ENCODE measurements around the gene CD226.

CD226 gene

DNA sequence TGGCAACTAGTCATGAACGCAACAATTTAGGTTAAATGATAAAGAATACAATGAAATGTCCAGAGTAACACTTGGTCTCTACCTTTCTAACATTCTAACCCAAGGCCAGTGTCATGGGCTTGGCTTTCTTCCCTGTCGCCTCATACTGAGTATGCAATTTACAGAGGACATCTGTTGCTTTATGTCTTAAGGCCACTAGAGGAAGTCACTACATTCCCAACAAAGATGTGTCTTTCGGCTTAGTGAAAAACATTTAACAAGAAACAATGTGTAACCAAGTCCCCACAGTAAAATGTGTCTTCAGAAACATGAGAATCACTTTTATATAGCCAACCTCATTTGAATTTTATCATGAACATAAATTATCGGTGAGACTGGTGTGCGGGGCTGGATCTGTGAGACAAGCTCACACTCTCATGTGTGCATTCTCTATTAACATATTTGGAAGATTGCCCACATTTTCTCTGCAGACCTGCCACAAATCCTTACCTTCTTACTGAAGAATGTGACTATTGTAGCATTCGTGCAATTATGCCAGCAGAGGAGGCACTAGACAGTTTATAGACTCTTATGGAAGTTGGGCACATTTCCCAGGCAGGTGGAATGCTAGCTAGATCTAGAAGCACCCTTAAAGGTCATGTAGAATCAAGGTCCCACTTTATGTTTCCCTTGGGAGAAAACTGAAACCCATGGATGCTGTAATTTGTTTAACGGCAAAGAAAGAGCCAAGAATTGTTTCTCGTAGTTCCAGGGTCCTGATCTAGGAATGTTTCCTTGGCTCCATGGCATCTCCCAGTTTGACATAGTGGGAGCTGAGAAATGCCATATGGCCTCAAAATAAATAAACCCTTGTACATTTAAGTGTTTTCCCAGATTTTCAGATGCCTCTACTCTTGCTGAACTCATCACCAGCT is 101.8 kb downstream of the CD226 start (continued):
- TF ChIP-seq ZNF248 (tag by site-specific recombination; IDR thresholded peaks at IDR 0.05) (no peak), ZNF350 (tag by site-specific recombination; IDR thresholded peaks at IDR 0.05) (peak; percentile 71; the same call in 1 of the 2 replicates), ZNF670 (tag by site-specific recombination; IDR thresholded peaks at IDR 0.05; ENCODE audit: low read depth) (no peak), ZNF792 (tag by site-specific recombination; IDR thresholded peaks at IDR 0.05) (no peak), ZNF521 (tag by site-specific recombination; IDR thresholded peaks at IDR 0.05) (no peak)
- TF ChIP-seq, protein P1, sequence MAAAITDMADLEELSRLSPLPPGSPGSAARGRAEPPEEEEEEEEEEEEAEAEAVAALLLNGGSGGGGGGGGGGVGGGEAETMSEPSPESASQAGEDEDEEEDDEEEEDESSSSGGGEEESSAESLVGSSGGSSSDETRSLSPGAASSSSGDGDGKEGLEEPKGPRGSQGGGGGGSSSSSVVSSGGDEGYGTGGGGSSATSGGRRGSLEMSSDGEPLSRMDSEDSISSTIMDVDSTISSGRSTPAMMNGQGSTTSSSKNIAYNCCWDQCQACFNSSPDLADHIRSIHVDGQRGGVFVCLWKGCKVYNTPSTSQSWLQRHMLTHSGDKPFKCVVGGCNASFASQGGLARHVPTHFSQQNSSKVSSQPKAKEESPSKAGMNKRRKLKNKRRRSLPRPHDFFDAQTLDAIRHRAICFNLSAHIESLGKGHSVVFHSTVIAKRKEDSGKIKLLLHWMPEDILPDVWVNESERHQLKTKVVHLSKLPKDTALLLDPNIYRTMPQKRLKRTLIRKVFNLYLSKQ (tag by site-specific recombination; IDR thresholded peaks at IDR 0.05; ENCODE audit: borderline replicate concordance): no peak
- TF ChIP-seq, protein P2, sequence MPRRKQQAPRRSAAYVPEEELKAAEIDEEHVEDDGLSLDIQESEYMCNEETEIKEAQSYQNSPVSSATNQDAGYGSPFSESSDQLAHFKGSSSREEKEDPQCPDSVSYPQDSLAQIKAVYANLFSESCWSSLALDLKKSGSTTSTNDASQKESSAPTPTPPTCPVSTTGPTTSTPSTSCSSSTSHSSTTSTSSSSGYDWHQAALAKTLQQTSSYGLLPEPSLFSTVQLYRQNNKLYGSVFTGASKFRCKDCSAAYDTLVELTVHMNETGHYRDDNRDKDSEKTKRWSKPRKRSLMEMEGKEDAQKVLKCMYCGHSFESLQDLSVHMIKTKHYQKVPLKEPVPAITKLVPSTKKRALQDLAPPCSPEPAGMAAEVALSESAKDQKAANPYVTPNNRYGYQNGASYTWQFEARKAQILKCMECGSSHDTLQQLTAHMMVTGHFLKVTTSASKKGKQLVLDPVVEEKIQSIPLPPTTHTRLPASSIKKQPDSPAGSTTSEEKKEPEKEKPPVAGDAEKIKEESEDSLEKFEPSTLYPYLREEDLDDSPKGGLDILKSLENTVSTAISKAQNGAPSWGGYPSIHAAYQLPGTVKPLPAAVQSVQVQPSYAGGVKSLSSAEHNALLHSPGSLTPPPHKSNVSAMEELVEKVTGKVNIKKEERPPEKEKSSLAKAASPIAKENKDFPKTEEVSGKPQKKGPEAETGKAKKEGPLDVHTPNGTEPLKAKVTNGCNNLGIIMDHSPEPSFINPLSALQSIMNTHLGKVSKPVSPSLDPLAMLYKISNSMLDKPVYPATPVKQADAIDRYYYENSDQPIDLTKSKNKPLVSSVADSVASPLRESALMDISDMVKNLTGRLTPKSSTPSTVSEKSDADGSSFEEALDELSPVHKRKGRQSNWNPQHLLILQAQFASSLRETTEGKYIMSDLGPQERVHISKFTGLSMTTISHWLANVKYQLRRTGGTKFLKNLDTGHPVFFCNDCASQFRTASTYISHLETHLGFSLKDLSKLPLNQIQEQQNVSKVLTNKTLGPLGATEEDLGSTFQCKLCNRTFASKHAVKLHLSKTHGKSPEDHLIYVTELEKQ (tag by site-specific recombination; IDR thresholded peaks at IDR 0.05; ENCODE audit: borderline replicate concordance): peak; percentile 34; the same call in 1 of the 2 replicates

DNA sequence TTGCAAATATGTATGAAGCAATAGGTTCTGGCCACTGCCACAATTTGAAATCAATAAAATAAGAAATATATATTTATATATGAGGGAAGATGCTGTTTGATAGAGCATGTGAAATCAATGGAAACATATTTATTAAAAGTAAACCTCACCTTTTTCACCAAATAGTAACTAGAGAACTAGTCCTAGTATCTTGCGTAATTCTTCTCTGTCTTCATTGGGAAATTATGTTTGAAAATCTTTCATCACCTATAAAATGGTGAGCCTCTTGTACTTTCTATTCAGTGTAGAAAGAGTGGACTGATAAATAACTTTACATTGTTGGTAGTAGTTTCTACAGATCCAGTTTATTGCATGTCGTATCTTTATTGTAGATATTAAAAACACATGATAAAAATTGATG is 103.0 kb downstream of the CD226 start:
- H3K4me1 ChIP-seq (ENCODE audit: control insufficient read depth, insufficient read depth, low read length): peaks cover 13% of the 10 kb centered on the region
- H3K9me3 ChIP-seq (ENCODE audit: control insufficient read depth, insufficient read depth, low read depth, low read length): no peaks in the 10 kb centered on the region
- TF ChIP-seq ZNF184 (tag by site-specific recombination; IDR thresholded peaks at IDR 0.05): no peak
- TF ChIP-seq ZNF155 (tag by site-specific recombination; IDR thresholded peaks at IDR 0.05): no peak
- POLR2A ChIA-PET: no interaction called here
- H3K27ac ChIP-seq (ENCODE audit: extremely low read depth, low read depth, low read length): no peak overlapping the region
- no peak overlapping the region for H3K4me3 ChIP-seq (ENCODE audit: low read depth, low read length)
- H3K36me3 ChIP-seq (ENCODE audit: control insufficient read depth in 2 of 2, insufficient read depth in 1 of 2, low read length in 2 of 2): no peaks in the 10 kb centered on the region
- CTCF ChIA-PET: no interaction called here

DNA sequence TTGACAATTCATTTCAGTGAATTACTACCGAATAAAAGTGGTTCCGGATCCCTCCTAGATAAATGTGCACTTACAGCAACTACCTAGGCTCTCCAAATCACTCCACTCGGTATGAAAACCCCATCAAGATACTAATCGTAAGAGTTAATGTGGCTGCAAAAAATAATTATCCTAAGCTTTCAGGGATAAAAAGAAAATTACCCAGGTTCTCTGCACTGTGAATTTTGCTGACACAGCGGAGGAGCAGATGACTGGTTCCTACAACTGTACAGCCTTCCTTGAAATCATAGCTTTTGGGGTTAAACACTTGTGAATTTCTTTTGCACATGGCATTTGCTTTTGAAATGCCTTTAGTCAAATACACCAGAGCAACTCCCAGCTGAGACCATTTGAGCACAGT is 104.7 kb downstream of the CD226 start:
- Histone ChIP-seq H3K4me1 (ENCODE audit: control insufficient read depth, insufficient read depth, low read length) (peaks cover 13% of the 10 kb centered on the region), H3K36me3 (ENCODE audit: control insufficient read depth in 2 of 2, insufficient read depth in 1 of 2, low read length in 2 of 2) (no peaks in the 10 kb centered on the region), H3K27ac (ENCODE audit: extremely low read depth, low read depth, low read length) (no peak overlapping the region), H3K4me3 (ENCODE audit: low read depth, low read length) (no peak overlapping the region), H3K9me3 (ENCODE audit: control insufficient read depth, insufficient read depth, low read depth, low read length) (no peaks in the 10 kb centered on the region)
- POLR2A ChIA-PET: no interaction called here
- CTCF ChIA-PET: interaction anchor here (0.7 kb wide), 1 partner anchor 573 kb away, joined by 6 read pairs; no protein-coding TSS in a partner anchor
- TF ChIP-seq FEZF1 (tag by site-specific recombination; IDR thresholded peaks at IDR 0.05): no peak
- TF ChIP-seq KLF10 (tag by site-specific recombination; IDR thresholded peaks at IDR 0.05): no peak
- TF ChIP-seq, protein P3, sequence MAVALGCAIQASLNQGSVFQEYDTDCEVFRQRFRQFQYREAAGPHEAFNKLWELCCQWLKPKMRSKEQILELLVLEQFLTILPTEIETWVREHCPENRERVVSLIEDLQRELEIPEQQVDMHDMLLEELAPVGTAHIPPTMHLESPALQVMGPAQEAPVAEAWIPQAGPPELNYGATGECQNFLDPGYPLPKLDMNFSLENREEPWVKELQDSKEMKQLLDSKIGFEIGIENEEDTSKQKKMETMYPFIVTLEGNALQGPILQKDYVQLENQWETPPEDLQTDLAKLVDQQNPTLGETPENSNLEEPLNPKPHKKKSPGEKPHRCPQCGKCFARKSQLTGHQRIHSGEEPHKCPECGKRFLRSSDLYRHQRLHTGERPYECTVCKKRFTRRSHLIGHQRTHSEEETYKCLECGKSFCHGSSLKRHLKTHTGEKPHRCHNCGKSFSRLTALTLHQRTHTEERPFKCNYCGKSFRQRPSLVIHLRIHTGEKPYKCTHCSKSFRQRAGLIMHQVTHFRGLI (tag by site-specific recombination; IDR thresholded peaks at IDR 0.05): no peak
- TF ChIP-seq, protein P4, sequence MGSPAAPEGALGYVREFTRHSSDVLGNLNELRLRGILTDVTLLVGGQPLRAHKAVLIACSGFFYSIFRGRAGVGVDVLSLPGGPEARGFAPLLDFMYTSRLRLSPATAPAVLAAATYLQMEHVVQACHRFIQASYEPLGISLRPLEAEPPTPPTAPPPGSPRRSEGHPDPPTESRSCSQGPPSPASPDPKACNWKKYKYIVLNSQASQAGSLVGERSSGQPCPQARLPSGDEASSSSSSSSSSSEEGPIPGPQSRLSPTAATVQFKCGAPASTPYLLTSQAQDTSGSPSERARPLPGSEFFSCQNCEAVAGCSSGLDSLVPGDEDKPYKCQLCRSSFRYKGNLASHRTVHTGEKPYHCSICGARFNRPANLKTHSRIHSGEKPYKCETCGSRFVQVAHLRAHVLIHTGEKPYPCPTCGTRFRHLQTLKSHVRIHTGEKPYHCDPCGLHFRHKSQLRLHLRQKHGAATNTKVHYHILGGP (tag by site-specific recombination; IDR thresholded peaks at IDR 0.05): no peak
- no peak for TF ChIP-seq ZNF626 (tag by site-specific recombination; IDR thresholded peaks at IDR 0.05)
- no peak for TF ChIP-seq ZNF221 (tag by site-specific recombination; IDR thresholded peaks at IDR 0.05; ENCODE audit: borderline replicate concordance)
- TF ChIP-seq ZSCAN16 (tag by site-specific recombination; IDR thresholded peaks at IDR 0.05): no peak
- TF ChIP-seq ZNF37A (tag by site-specific recombination; IDR thresholded peaks at IDR 0.05): no peak
- no peak for TF ChIP-seq ZNF274 (IDR thresholded peaks at IDR 0.05; ENCODE audit: low read length)
- no peak for TF ChIP-seq ZNF274 (tag by site-specific recombination; IDR thresholded peaks at IDR 0.05; ENCODE audit: borderline replicate concordance)
- no peak for TF ChIP-seq ZNF423 (tag by site-specific recombination; IDR thresholded peaks at IDR 0.05)
- no peak for TF ChIP-seq ZNF76 (tag by site-specific recombination; IDR thresholded peaks at IDR 0.05; ENCODE audit: borderline replicate concordance, low read depth)
- no peak for TF ChIP-seq ZBTB17 (tag by site-specific recombination; IDR thresholded peaks at IDR 0.05)
- no peak for TF ChIP-seq ZNF404 (tag by site-specific recombination; IDR thresholded peaks at IDR 0.05)
- TF ChIP-seq ZNF350 (tag by site-specific recombination; IDR thresholded peaks at IDR 0.05): no peak

Data from HEK293 (cell line).